ENCODE measurements around the gene RXFP1.

GRCh38 chr4:158519226-158519625, 2.5 kb upstream of the RXFP1 start:
- no peak for TF ChIP-seq POLR2A (IDR thresholded peaks at IDR 0.05)
- TF ChIP-seq CTCF (IDR thresholded peaks at IDR 0.05 in 4 of 5, conservative IDR thresholded peaks at IDR 0.05 in 1 of 5), result no peak
